ENCODE data around the gene RGS12. TPM values are rescaled to one million over a fixed set of nuclear protein-coding genes. Genes with fewer than 3 reads are reported as not detected.

Gene RGS12
- total RNA-seq, 1 donor from 2014 or later = 19.1 TPM

- intact Hi-C loops (cut with DNase I) = no loop called here
- peak; percentile 64 for DNase-seq (ENCODE audit: low spot score)
Observed at GRCh38 chr4:3269105-3269927, 23.5 kb upstream of the RGS12 start.

GRCh38 chr4:3269991-3270611 lies 22.7 kb upstream of the RGS12 start:
- peak; percentile 76 for DNase-seq (ENCODE audit: low spot score)
- intact Hi-C loops (cut with DNase I) = no loop called here

- no peak for DNase-seq (ENCODE audit: low spot score)
- intact Hi-C loops (cut with DNase I) = no loop called here
Observed at GRCh38 chr4:3271131-3271530, 21.7 kb upstream of the RGS12 start.

- no peak for DNase-seq (ENCODE audit: low spot score)
Observed at GRCh38 chr4:3276986-3277385, 15.8 kb upstream of the RGS12 start.

GRCh38 chr4:3280466-3280865 lies 12.4 kb upstream of the RGS12 start:
- DNase-seq (ENCODE audit: low spot score) = peak; percentile 63
- intact Hi-C loops (cut with DNase I) = no loop called here

More at GRCh38 chr4:3276986-3277385, 15.8 kb upstream of the RGS12 start:
- intact Hi-C loops (cut with DNase I) = no loop called here

GRCh38 chr4:3283483-3283882 lies 9.3 kb upstream of the RGS12 start:
- intact Hi-C loops (cut with DNase I) = no loop called here
- peak; percentile 66 for DNase-seq (ENCODE audit: low spot score)

GRCh38 chr4:3283916-3284315 lies 8.9 kb upstream of the RGS12 start:
- intact Hi-C loops (cut with DNase I) = no loop called here
- DNase-seq (ENCODE audit: low spot score) = peak; percentile 29

- DNase-seq (ENCODE audit: low spot score) = peak; percentile 53
Observed at GRCh38 chr4:3284734-3285557, 7.9 kb upstream of the RGS12 start.

GRCh38 chr4:3285558-3286334 lies 7.1 kb upstream of the RGS12 start:
- intact Hi-C loops (cut with DNase I) = no loop called here
- peak; percentile 62 for DNase-seq (ENCODE audit: low spot score)

More at GRCh38 chr4:3284734-3285557, 7.9 kb upstream of the RGS12 start:
- intact Hi-C loops (cut with DNase I) = no loop called here

GRCh38 chr4:3286335-3287175 lies 6.3 kb upstream of the RGS12 start:
- DNase-seq (ENCODE audit: low spot score) = peak; percentile 63
- intact Hi-C loops (cut with DNase I) = no loop called here

GRCh38 chr4:3287271-3287971 lies 5.4 kb upstream of the RGS12 start:
- intact Hi-C loops (cut with DNase I) = no loop called here
- DNase-seq (ENCODE audit: low spot score) = peak; percentile 44

GRCh38 chr4:3287972-3288570 lies 4.8 kb upstream of the RGS12 start:
- intact Hi-C loops (cut with DNase I) = no loop called here
- DNase-seq (ENCODE audit: low spot score) = peak; percentile 62

GRCh38 chr4:3288571-3289094 lies 4.2 kb upstream of the RGS12 start:
- intact Hi-C loops (cut with DNase I) = no loop called here
- peak; percentile 58 for DNase-seq (ENCODE audit: low spot score)

- peak; percentile 72 for DNase-seq (ENCODE audit: low spot score)
- intact Hi-C loops (cut with DNase I) = no loop called here
Observed at GRCh38 chr4:3290476-3290875, 2.3 kb upstream of the RGS12 start.

- intact Hi-C loops (cut with DNase I) = no loop called here
- peak; percentile 39 for DNase-seq (ENCODE audit: low spot score)
Observed at GRCh38 chr4:3290889-3291321, 1.9 kb upstream of the RGS12 start.

- intact Hi-C loops (cut with DNase I) = no loop called here
- peak; percentile 65 for DNase-seq (ENCODE audit: low spot score)
Observed at GRCh38 chr4:3291411-3291968, 1.3 kb upstream of the RGS12 start.

GRCh38 chr4:3291969-3292570 lies 751 bp upstream of the RGS12 start:
- intact Hi-C loops (cut with DNase I) = no loop called here
- DNase-seq (ENCODE audit: low spot score) = peak; percentile 82
